GM21576 (cell line): Measurements from ENCODE around the gene WDR27.
"Not testable (repeated sequence)": the region's sequence is repeated elsewhere in the genome, so short reads cannot be mapped to it uniquely, and the experiment has no call there.

ENCODE experiments used
- ATAC-seq: cut with Tn5 transposase; IDR thresholded peaks from one replicate; pipeline ENCODE4 v1.9.1; 2021; ENCODE audit warnings: mild to moderate bottlenecking, moderate library complexity; ENCODE audit not compliant: unreplicated experiment

Gene WDR27

GRCh38 chr6:169452117-169452868, 249.5 kb downstream of the WDR27 start:
- no peak for ATAC-seq

GRCh38 chr6:169451065-169451838, 250.6 kb downstream of the WDR27 start:
- ATAC-seq = no peak

- ATAC-seq = no peak
These were observed 251.7 kb downstream of the WDR27 start for GRCh38 chr6:169450097-169450496.

DNA sequence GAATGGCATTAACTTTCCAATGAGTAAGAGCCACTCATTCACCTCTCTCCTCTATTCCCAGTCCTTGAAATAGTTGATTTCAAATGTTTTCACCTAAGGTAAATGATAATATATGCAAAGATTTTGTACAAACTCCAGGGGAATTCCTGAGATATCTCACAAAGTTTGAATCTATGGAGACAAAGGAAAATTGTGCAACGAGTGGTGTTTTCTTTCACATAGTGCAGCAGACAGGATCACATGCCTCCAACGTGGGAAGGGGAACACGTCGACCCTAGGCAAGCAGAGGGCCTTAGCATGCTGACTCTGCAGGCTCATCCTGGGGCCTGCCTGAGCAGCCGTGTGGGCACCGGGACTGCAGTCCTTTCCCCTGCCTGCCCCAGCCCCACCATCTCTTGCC, 252.6 kb downstream of the WDR27 start:
- no peak for ATAC-seq

DNA sequence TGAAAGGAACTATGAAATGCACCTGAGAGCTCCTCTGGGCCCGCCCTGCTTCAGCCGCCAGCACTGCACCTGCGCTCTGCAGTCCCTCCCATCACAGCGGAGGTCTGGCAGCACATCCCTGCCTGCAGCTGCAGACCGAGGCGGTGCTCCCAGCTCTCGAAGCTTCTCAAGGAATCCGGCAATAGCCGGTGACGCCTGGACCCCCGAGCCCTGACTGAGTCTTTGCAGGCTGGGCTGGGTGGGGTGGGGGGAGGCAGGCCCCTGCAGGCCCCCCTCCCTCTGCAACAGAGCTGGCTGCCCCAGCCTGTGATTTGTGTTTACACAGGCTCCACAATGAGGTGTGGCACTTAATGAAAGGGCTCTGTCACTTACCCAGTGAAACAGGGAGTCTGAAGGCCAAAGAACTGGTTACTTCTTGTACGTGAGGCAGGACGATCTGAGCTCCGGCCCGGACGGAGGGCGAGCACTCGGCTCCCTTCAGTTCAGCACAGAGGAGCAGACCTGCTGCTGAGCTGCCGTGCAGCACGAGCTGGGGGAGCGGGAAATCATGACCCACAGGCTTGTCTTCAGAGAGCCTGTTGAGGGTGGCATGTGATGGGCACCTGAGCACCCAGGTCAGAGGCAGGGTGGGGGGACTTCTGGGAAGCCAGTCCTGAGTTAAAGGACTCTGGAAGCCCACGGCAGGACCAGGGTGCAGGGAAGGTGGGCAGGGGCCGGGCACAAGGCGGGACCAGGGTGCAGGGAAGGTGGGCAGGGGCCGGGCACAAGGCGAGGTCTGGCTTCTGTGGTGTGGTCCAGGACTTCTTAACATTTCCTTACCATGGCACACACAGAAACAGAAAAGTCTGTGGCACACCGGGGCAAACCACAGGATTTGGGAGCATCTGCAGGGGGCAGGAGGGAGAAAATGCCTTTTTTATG, 255.9 kb downstream of the WDR27 start:
- no peak for ATAC-seq

- ATAC-seq = no peak
These were observed 256.6 kb downstream of the WDR27 start for GRCh38 chr6:169445227-169445626.

GRCh38 chr6:169441292-169441691, 260.5 kb downstream of the WDR27 start:
- no peak for ATAC-seq

GRCh38 chr6:169439710-169440109, 262.1 kb downstream of the WDR27 start:
- no peak for ATAC-seq

GRCh38 chr6:169434554-169434953, 267.3 kb downstream of the WDR27 start:
- not testable (repeated sequence) for ATAC-seq

- no peak for ATAC-seq
These were observed 272.8 kb downstream of the WDR27 start for GRCh38 chr6:169429001-169429400.

GRCh38 chr6:169428532-169428931, 273.3 kb downstream of the WDR27 start:
- no peak for ATAC-seq

GRCh38 chr6:169427856-169428255, 274.0 kb downstream of the WDR27 start:
- no peak for ATAC-seq

- ATAC-seq = no peak
These were observed 275.2 kb downstream of the WDR27 start for GRCh38 chr6:169426611-169427010.

GRCh38 chr6:169425628-169426370, 276.0 kb downstream of the WDR27 start:
- ATAC-seq = no peak

DNA sequence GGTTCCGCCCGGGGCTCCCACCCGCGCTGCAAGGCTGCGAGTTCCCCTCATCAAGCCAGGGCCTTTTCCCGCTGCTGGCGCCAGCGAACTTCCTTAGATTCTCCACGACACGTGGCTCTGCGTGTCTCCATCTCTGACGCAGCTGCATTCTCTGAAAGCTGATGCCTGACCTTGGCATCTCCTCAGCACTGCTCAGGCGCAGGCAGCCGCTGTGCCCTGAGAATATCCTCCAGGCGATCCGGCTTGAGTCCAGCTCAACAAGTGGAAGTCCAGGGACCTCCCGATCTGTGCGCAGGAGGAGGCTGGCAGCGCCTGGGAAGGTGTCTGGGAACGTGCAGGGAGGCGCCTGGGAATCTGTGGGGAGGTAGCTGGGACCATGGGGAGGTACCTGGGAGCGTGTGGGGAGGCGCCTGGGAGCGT, 277.0 kb downstream of the WDR27 start:
- no peak for ATAC-seq

GRCh38 chr6:169424149-169424804, 277.6 kb downstream of the WDR27 start:
- no peak for ATAC-seq

GRCh38 chr6:169421586-169422264, 280.1 kb downstream of the WDR27 start:
- ATAC-seq = no peak

DNA sequence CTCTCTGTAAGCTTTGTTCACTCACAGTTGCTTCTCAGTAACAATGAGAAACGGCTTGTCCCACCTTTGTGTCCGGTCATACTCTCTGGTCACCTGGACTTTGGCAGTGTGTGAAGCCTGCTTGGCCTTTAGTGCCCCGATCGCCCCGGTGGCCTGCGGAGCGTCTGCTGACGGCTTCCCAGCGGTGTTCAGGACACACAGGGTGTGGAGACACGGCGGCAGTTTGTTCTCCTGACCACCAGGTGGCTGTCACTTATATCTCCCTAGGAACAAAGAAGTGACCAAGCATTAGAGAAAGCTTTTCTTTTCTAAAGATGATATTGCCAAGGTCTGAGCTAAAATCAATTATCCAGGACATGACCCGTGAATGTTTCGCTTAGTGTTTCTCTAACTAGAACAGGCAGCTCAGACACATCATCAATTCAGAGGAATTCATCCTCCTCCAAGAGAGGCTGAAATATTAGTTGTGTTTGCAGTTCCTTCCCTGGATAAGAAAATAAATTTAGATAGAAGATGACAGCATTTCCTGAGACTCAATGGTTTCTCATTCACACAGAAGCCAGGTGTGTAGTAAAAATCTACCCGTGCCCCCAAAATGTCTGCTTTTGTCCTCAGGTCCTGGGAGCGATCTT, 280.8 kb downstream of the WDR27 start:
- no peak for ATAC-seq

GRCh38 chr6:169417101-169417500, 284.7 kb downstream of the WDR27 start:
- ATAC-seq = no peak
